ENCODE results near the gene MAK.
A peak's percentile ranks its signal among the peaks of the same experiment; 100 is the strongest.

The MAK gene

DNA sequence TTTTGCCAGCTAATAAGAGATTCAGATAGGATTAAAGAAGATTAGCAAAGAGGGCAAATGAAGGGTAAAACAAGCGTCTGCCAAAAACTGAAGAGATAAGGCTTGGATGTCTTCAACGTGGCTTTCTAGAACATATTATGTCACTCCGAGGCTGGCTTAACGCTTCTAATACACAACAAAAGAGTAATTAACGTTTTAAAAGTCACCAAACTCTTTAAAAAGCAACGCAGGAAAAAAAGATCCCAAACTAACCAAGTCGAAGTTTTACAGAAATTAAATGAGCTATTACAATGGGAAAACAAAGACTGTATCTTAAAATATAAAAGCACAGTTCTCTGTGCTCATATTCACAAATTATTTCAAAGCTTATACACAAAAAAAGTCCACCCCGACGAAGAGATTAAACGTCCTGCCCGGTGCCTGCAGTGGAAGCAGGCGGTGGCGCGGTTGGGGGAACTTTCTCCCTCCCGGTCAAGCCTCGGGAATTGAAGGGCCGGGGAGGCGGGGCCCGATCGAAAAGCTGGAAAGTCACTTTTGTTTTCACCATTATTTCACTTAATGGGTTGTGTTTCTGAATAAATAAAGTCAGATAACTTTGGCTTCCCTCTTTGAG is 1.2 kb downstream of the MAK start:
- no peaks in the 10 kb centered on the region for H3K36me3 ChIP-seq (replicated peaks; ENCODE audit: insufficient read depth, low read length)
- H2AFZ ChIP-seq (ENCODE audit: low read length): no peak overlapping the region
- H3K27me3 ChIP-seq (replicated peaks; ENCODE audit: insufficient read depth, low read length): peaks cover 37% of the 10 kb centered on the region
- no peaks in the 10 kb centered on the region for H3K9me2 ChIP-seq (replicated peaks; ENCODE audit: insufficient read depth, low read length)
- H3K27ac ChIP-seq (ENCODE audit: low read length): no peak overlapping the region
- DNase-seq: no peak
- H3K79me2 ChIP-seq (ENCODE audit: low read length): no peaks in the 10 kb centered on the region
- H3F3A ChIP-seq (ENCODE audit: insufficient read depth, low read length): no peaks in the 10 kb centered on the region
- peak overlapping the region; percentile 74 for H3K4me3 ChIP-seq (ENCODE audit: low read length)
- peaks cover 4% of the 10 kb centered on the region; the same call in 1 of the 2 replicates for H3K4me1 ChIP-seq (ENCODE audit: low read length)
- peak overlapping the region; percentile 96; the same call in 1 of the 2 replicates for H3K4me2 ChIP-seq (ENCODE audit: low read depth, low read length)
- H3K9me3 ChIP-seq (replicated peaks; ENCODE audit: insufficient read depth, low read length): no peaks in the 10 kb centered on the region
- H4K20me1 ChIP-seq (ENCODE audit: insufficient read depth, low read length): no peaks in the 10 kb centered on the region
- TF ChIP-seq EZH2 (optimal IDR thresholded peaks at IDR 0.05; ENCODE audit: low read depth, low read length): no peak
- no peak for TF ChIP-seq EZH2phosphoT487 (IDR thresholded peaks at IDR 0.05; ENCODE audit: low read length)
- TF ChIP-seq, protein P1, sequence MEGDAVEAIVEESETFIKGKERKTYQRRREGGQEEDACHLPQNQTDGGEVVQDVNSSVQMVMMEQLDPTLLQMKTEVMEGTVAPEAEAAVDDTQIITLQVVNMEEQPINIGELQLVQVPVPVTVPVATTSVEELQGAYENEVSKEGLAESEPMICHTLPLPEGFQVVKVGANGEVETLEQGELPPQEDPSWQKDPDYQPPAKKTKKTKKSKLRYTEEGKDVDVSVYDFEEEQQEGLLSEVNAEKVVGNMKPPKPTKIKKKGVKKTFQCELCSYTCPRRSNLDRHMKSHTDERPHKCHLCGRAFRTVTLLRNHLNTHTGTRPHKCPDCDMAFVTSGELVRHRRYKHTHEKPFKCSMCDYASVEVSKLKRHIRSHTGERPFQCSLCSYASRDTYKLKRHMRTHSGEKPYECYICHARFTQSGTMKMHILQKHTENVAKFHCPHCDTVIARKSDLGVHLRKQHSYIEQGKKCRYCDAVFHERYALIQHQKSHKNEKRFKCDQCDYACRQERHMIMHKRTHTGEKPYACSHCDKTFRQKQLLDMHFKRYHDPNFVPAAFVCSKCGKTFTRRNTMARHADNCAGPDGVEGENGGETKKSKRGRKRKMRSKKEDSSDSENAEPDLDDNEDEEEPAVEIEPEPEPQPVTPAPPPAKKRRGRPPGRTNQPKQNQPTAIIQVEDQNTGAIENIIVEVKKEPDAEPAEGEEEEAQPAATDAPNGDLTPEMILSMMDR (IDR thresholded peaks at IDR 0.05; ENCODE audit: low read length): no peak
- H3K9ac ChIP-seq (ENCODE audit: low read length): no peak overlapping the region; the same call in 1 of the 2 replicates

DNA sequence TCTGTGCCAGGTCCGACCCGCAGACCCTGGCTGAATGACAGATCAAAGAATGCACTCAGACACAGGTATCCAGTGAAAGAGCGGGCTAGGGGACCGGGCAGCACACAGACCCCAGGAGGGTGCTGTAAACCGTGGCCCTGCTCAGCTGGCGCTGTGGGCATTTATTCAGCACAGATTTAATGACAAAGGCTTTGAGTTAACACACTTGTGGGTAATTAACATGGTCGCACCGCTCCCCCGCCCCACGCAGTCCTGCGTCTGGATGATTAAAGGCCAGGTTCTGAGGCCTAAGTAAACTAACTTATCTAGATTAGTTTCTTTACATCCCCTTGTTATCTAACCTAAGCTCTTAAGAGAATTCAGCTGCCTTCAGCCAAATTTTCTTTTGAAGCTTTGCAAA is 3.5 kb downstream of the MAK start:
- no peak for TF ChIP-seq EZH2phosphoT487 (IDR thresholded peaks at IDR 0.05; ENCODE audit: low read length)
- TF ChIP-seq EZH2 (optimal IDR thresholded peaks at IDR 0.05; ENCODE audit: low read depth, low read length): no peak
- TF ChIP-seq, protein P1 (IDR thresholded peaks at IDR 0.05; ENCODE audit: low read length): no peak
- DNase-seq: no peak
- Histone ChIP-seq H3K4me1 (ENCODE audit: low read length) (peaks cover 4% of the 10 kb centered on the region; the same call in 1 of the 2 replicates), H3K4me3 (ENCODE audit: low read length) (no peak overlapping the region), H3K36me3 (replicated peaks; ENCODE audit: insufficient read depth, low read length) (no peaks in the 10 kb centered on the region), H3K4me2 (ENCODE audit: low read depth, low read length) (no peak overlapping the region), H4K20me1 (ENCODE audit: insufficient read depth, low read length) (no peaks in the 10 kb centered on the region), H3K9me2 (replicated peaks; ENCODE audit: insufficient read depth, low read length) (no peaks in the 10 kb centered on the region), H3F3A (ENCODE audit: insufficient read depth, low read length) (no peaks in the 10 kb centered on the region), H3K9me3 (replicated peaks; ENCODE audit: insufficient read depth, low read length) (no peaks in the 10 kb centered on the region), H3K79me2 (ENCODE audit: low read length) (no peaks in the 10 kb centered on the region), H3K9ac (ENCODE audit: low read length) (no peak overlapping the region), H3K27ac (ENCODE audit: low read length) (no peak overlapping the region), H3K27me3 (replicated peaks; ENCODE audit: insufficient read depth, low read length) (peaks cover 26% of the 10 kb centered on the region), H2AFZ (ENCODE audit: low read length) (no peak overlapping the region)

DNA sequence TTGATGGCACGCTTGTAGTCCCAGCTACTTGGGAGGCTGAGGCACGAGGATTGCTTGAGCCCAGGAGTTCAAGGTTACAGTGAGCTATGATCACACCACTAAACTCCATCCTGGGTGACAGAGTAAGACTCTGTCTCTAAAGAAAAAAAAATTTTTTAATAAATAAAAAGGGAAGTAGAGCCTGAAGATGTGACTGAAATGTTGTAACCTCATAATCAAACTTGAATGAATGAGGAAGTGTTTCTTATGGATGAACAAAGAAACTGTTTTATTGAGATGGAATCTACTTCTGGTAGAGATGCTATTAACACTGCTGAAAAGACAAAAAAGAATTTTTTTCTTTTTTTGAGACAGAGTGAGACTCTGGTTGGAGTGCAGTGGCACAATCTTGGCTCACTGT is 6.7 kb downstream of the MAK start:
- no peaks in the 10 kb centered on the region for H3K36me3 ChIP-seq (replicated peaks; ENCODE audit: insufficient read depth, low read length)
- no peaks in the 10 kb centered on the region for H3K9me3 ChIP-seq (replicated peaks; ENCODE audit: insufficient read depth, low read length)
- H2AFZ ChIP-seq (ENCODE audit: low read length): no peak overlapping the region
- H3K27ac ChIP-seq (ENCODE audit: low read length): no peak overlapping the region
- no peaks in the 10 kb centered on the region for H3K4me1 ChIP-seq (ENCODE audit: low read length)
- H3F3A ChIP-seq (ENCODE audit: insufficient read depth, low read length): no peaks in the 10 kb centered on the region
- no peaks in the 10 kb centered on the region for H3K9me2 ChIP-seq (replicated peaks; ENCODE audit: insufficient read depth, low read length)
- peaks cover 12% of the 10 kb centered on the region for H3K27me3 ChIP-seq (replicated peaks; ENCODE audit: insufficient read depth, low read length)
- H3K4me2 ChIP-seq (ENCODE audit: low read depth, low read length): no peak overlapping the region
- no peak for TF ChIP-seq EZH2 (optimal IDR thresholded peaks at IDR 0.05; ENCODE audit: low read depth, low read length)
- TF ChIP-seq, protein P1 (IDR thresholded peaks at IDR 0.05; ENCODE audit: low read length): no peak
- TF ChIP-seq EZH2phosphoT487 (IDR thresholded peaks at IDR 0.05; ENCODE audit: low read length): no peak
- H3K79me2 ChIP-seq (ENCODE audit: low read length): no peaks in the 10 kb centered on the region
- H4K20me1 ChIP-seq (ENCODE audit: insufficient read depth, low read length): no peaks in the 10 kb centered on the region
- H3K4me3 ChIP-seq (ENCODE audit: low read length): no peak overlapping the region
- H3K9ac ChIP-seq (ENCODE audit: low read length): no peak overlapping the region
- no peak for DNase-seq

All from MM.1S (cell line).